Activated naive CD8-positive, alpha-beta T cell treated with anti-CD3 and anti-CD28 coated beads for 36 hours (primary cell): ENCODE measurements around the gene PRAF2. TPM values are rescaled to one million over a fixed set of nuclear protein-coding genes. Genes with fewer than 3 reads are reported as not detected.
A peak's percentile ranks its signal among the peaks of the same experiment; 100 is the strongest.

Experiments used
- DNase-seq: peaks from one replicate; pipeline ENCODE4 v3.0.0; 2021
- H3K27ac Mint-ChIP-seq: one replicate; pipeline ENCODE4 v1.8.0; 2022; ENCODE audit warnings: mild to moderate bottlenecking, moderate library complexity, mixed read lengths
- H3K27me3 Mint-ChIP-seq: one replicate; pipeline ENCODE4 v1.8.0; 2022; ENCODE audit warnings: mild to moderate bottlenecking, mixed read lengths
- H3K36me3 Mint-ChIP-seq: one replicate; pipeline ENCODE4 v1.8.0; 2021; ENCODE audit warnings: mild to moderate bottlenecking, mixed read lengths
- H3K4me1 Mint-ChIP-seq: one replicate; pipeline ENCODE4 v1.8.0; 2021; ENCODE audit warnings: mixed read lengths
- H3K4me3 Mint-ChIP-seq: one replicate; pipeline ENCODE4 v1.8.0; 2022; ENCODE audit warnings: mild to moderate bottlenecking, moderate library complexity, mixed read lengths
- H3K9me3 Mint-ChIP-seq: one replicate; pipeline ENCODE4 v1.8.0; 2022; ENCODE audit warnings: mixed read lengths
- total RNA-seq, 2 experiments: library from RNA; stranded (reverse); gene quantifications; one replicate each; pipeline ENCODE4 v1.2.3, GENCODE V29; 2021

PRAF2 gene
- total RNA-seq, 2 experiments from 2014 or later, result 10.1 to 11.9 TPM

DNA sequence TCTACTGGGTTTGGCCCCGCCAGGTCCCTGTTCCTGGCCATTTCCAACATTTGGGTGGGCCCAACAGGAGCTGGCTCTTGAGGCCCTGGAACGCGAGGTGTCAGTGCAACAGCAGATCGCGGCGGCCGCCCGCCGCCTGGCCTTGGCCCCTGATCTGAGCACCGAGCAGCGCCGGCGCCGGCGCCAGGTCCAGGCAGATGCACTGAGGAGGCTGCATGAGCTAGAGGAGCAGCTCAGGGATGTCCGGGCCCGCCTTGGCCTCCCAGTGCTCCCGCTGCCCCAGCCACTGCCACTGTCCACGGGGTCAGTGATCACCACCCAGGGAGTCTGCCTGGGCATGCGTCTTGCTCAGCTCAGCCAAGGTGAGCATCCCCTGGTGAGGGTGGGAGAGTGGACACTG lies 9.5 kb downstream of the PRAF2 start:
- Mint-ChIP-seq H3K36me3 (no peaks in the 10 kb centered on the region), H3K27ac (no peak overlapping the region), H3K4me1 (no peaks in the 10 kb centered on the region), H3K4me3 (no peak overlapping the region), H3K9me3 (no peaks in the 10 kb centered on the region), H3K27me3 (no peaks in the 10 kb centered on the region)
- no peak for DNase-seq

DNA sequence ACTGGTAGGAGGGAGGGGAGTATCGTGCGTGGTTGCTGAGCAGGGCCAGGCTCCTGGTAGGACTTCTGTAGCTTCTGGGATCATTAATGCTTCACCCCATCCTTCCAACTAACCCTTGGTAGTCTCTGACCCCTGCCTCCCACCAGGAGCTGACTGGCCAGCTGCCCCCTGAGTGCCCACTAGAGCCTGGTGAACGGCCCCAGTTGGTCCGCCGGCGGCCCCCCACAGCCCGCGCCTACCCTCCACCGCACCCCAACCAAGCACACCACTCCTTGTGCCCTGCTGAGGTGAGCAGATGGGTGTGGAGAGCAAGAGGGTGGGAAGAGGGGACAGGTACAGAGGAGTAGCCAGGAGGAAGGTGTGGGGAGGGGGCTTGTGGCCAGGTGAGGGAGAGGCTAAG lies 10.1 kb downstream of the PRAF2 start:
- Mint-ChIP-seq H3K27me3 (no peaks in the 10 kb centered on the region), H3K36me3 (no peaks in the 10 kb centered on the region), H3K4me1 (no peaks in the 10 kb centered on the region), H3K9me3 (no peaks in the 10 kb centered on the region), H3K27ac (no peak overlapping the region), H3K4me3 (no peak overlapping the region)
- DNase-seq, result no peak

DNA sequence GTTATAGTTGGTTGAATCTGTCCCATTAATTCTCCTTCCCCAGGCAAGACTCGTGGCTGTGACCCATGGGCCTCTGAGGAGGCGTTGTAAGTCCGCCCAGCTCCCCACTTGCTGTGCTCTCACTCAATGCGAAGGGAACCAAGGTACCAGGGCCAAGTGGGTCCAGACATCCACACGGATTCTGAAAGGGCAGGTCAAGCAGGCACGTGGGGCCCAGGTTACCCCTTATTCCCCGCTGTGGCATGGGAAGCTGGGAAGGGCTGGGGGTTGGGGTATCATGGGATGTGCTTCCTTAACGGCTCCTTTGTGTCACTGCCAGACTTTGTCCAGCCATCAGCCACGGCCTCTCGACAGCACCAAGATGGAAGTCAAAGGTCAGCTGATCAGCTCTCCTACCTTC lies 11.9 kb downstream of the PRAF2 start:
- Mint-ChIP-seq H3K9me3 (no peaks in the 10 kb centered on the region), H3K4me3 (no peak overlapping the region), H3K4me1 (peaks cover 8% of the 10 kb centered on the region), H3K36me3 (no peaks in the 10 kb centered on the region), H3K27me3 (no peaks in the 10 kb centered on the region), H3K27ac (no peak overlapping the region)
- no peak for DNase-seq

DNA sequence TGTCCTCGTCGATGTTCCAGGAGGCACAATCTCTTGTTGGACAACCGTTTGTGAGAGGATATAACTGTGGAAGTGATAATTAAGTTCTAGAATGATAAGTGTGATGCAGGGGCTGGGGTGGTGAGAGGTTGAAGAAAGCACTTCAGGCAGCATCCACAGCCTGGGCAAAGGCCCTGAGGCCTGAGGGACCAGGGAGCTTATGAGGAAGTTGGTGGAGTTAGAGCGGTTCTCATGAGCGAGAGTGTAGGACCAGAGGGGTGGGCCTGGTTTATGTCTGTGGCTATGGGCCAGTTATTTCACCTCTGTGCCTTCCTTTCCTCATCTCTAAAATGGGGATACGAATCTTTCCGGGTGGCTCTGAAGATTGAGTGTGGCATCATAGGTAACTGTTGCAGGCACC lies 12.3 kb downstream of the PRAF2 start:
- DNase-seq, result no peak
- Mint-ChIP-seq H3K4me3 (no peak overlapping the region), H3K9me3 (no peaks in the 10 kb centered on the region), H3K36me3 (no peaks in the 10 kb centered on the region), H3K4me1 (peaks cover 12% of the 10 kb centered on the region), H3K27ac (peak overlapping the region; percentile 8), H3K27me3 (no peaks in the 10 kb centered on the region)

DNA sequence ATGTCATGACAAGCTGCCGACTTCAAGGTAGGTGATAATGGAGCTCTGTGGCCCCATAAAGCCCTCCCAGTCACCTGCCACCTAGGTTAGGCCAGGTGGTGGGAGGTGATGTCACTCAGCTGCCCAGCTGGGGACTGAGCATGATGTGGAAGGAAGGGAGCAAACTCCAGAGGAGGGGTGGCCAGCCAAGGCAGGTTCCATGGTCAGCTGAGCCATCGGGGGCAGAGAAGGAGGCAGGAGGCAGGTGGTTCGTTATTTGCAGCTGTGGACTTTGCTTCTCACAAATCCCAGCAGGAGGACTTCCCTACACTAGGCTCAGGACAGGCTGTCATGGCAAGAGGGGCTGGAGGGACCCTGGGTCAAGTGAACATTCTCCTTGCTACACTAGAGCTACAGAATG lies 12.9 kb downstream of the PRAF2 start:
- H3K4me3 Mint-ChIP-seq, result no peak overlapping the region
- peak overlapping the region; percentile 42 for H3K27ac Mint-ChIP-seq
- no peaks in the 10 kb centered on the region for H3K9me3 Mint-ChIP-seq
- no peaks in the 10 kb centered on the region for H3K27me3 Mint-ChIP-seq
- DNase-seq, result no peak
- peaks cover 14% of the 10 kb centered on the region for H3K4me1 Mint-ChIP-seq
- no peaks in the 10 kb centered on the region for H3K36me3 Mint-ChIP-seq

DNA sequence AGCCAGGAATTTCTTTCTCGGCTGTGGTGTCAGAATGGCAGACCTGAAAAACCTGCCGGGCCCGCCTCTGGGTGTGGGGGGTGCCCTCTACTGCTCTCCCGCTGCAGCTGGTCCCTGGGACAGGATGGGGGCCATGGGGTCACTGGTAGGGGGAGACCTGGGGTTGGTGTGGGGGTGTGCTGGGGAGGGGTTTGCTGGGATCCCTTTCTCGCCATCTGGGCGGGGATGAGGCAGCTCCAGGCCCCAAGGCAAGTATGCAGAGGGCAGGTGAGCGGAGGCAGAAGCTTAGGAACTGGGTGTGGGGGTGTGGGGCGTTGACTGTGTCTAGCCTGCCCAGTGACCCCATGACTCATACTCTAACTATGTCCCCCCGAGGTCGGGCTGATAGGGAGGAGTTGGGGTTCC lies 14.1 kb downstream of the PRAF2 start:
- H3K27me3 Mint-ChIP-seq, result no peaks in the 10 kb centered on the region
- no peak overlapping the region for H3K27ac Mint-ChIP-seq
- no peaks in the 10 kb centered on the region for H3K9me3 Mint-ChIP-seq
- DNase-seq, result no peak
- H3K4me1 Mint-ChIP-seq, result peaks cover 22% of the 10 kb centered on the region
- H3K4me3 Mint-ChIP-seq, result no peak overlapping the region
- peaks cover 2% of the 10 kb centered on the region for H3K36me3 Mint-ChIP-seq

DNA sequence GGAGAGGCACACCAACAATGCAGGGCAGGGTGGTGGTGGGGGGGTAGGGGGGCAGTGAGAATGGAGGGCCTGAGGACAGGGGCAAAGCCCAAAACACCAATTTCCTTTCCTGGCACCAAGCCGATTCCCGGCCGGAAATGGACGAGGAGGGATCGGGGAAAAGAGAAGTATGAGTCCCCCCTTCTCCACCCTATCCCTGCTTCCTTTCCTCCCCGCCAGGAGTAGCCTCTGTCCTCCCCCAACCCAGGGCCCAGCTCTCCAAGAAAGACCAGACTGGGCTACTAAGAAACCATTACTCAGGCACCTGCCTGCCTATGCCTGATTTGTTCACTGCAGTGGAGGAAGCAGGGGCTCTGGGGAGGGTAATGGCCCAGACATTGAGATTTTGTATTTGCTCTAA lies 14.6 kb downstream of the PRAF2 start:
- no peak overlapping the region for H3K27ac Mint-ChIP-seq
- no peak for DNase-seq
- H3K27me3 Mint-ChIP-seq, result no peaks in the 10 kb centered on the region
- peaks cover 4% of the 10 kb centered on the region for H3K36me3 Mint-ChIP-seq
- peaks cover 27% of the 10 kb centered on the region for H3K4me1 Mint-ChIP-seq
- no peaks in the 10 kb centered on the region for H3K9me3 Mint-ChIP-seq
- H3K4me3 Mint-ChIP-seq, result no peak overlapping the region

DNA sequence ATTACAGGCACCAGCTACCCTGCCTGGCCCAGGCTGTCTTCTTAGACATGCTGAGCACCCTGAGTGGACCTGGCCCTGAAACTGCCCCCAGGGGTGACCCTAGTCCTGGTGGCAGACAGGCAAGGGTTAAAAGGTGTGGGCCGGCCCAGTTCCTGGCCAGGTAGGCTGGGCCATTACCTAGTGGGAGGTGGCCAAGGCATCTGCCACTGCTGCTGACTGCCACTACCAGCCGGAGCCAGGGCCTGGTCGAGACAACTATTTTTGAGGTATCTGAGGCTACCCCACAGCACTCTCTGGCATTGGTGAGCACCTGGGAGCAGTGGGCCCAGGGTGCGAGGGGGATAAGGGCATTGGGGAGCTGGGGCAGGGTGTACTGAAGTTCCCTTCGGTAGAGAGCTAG lies 15.0 kb downstream of the PRAF2 start, which contains the start of gene CCDC120:
Gene CCDC120, plus strand, starts transcription at position 206 of the 400 bp plus-strand sequence. CDS start 3,043 bp downstream, outside the sequence.
- Mint-ChIP-seq H3K27me3 (no peaks in the 10 kb centered on the region), H3K9me3 (no peaks in the 10 kb centered on the region), H3K4me1 (peaks cover 30% of the 10 kb centered on the region), H3K27ac (no peak within 1 kb of the TSS), H3K4me3 (no peak within 1 kb of the TSS), H3K36me3 (peaks cover 4% of the 10 kb centered on the region)
- DNase-seq, result no peak

DNA sequence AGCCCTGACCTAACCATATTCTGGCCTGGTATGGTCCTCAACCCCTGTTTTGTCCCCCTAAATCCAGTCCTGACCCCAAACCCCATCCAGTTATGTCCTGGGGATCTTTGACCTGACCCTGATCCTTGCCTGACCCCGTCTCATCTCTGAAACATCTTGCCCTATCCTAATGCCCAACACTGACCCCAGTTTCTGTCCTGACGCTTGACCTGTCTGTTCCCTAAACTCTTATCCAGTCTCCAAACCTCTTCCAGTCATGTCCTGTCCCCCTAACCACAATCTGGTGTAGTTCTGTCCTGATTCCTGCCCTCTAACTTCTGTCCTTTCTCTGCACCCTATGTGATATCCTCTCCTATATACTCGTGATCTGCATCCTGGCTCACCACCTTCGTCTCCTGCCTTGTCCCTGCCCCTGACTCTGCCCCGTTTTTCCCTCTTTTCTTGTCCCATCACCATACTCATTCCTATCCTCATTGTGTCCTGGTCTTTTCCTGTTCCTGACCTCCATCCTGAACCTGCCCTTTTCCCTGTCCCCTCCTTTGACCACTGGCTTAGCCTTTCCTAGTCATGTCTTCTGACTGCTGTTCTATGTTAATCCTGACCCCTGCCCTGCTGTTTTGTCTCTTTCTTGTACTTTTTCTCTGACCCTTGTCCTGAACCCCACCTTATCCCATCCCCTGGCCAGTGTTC lies 19.6 kb downstream of the PRAF2 start:
- H3K36me3 Mint-ChIP-seq, result peaks cover 4% of the 10 kb centered on the region
- no peak for DNase-seq
- H3K4me3 Mint-ChIP-seq, result peak overlapping the region; percentile 88
- H3K9me3 Mint-ChIP-seq, result no peaks in the 10 kb centered on the region
- H3K27ac Mint-ChIP-seq, result peak overlapping the region; percentile 85
- no peaks in the 10 kb centered on the region for H3K27me3 Mint-ChIP-seq
- peaks cover 36% of the 10 kb centered on the region for H3K4me1 Mint-ChIP-seq

DNA sequence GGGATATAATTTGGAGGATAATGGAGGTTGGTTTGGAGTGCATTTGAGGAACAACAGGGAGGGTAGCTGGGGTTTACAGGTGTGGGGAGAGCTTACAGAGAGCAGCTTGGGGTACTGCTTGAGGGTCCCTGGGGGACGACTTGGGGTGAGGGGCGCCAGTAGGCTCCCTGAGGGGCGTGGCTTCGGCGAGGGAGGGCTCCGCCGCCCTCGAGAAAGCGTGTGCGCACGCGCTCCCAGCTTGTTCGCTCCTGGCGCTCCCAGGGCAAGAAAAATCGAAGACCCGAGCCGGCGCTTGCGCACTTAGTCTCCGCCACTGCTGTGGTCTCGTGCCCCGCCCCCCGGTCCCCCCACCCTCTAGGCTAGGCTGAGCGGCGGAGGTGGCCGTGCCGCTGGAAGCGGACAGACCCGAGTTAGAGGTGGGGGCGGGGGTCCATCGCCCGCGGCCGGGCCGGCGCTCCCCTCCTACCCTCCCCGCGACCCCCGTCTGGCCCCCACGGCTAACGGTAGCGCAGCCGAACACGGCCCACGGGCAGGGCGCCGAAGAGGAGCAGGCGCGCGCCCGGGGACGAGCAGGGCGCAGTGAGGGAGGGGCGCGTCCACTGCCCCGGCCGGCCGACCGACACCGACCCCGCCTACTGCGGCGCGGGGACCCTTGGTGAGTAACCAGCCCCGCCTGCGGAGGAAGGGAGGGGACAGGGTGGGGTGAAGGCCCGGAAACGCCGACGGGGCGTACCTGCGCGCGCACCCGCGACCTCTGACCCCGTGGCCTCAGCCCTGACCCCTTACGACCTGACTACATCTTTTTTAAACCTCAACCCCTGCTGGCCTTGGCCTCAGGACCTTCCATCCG lies 20.4 kb downstream of the PRAF2 start:
- peak; percentile 71 for DNase-seq
- Mint-ChIP-seq H3K27me3 (no peaks in the 10 kb centered on the region), H3K27ac (peak overlapping the region; percentile 85), H3K36me3 (peaks cover 4% of the 10 kb centered on the region), H3K9me3 (no peaks in the 10 kb centered on the region), H3K4me3 (peak overlapping the region; percentile 88), H3K4me1 (peaks cover 36% of the 10 kb centered on the region)

DNA sequence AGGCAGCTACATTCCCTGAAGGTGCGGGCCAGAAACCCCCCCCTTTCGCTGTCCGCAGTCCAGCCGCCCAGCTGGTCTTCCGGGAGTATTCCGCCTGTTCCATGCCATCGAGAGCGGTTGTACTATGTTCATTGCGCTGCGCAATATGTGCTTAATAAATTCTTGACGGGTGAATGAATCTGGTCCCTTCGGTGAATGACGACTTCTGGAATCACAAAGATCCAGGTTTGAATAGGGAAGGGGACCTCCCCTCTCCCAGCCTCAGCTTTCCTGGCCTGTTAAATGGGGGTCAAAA lies 29.9 kb downstream of the PRAF2 start:
- Mint-ChIP-seq H3K27me3 (no peaks in the 10 kb centered on the region), H3K9me3 (no peaks in the 10 kb centered on the region), H3K27ac (peak overlapping the region; percentile 80), H3K36me3 (no peaks in the 10 kb centered on the region), H3K4me3 (peak overlapping the region; percentile 79), H3K4me1 (peaks cover 28% of the 10 kb centered on the region)
- no peak for DNase-seq

DNA sequence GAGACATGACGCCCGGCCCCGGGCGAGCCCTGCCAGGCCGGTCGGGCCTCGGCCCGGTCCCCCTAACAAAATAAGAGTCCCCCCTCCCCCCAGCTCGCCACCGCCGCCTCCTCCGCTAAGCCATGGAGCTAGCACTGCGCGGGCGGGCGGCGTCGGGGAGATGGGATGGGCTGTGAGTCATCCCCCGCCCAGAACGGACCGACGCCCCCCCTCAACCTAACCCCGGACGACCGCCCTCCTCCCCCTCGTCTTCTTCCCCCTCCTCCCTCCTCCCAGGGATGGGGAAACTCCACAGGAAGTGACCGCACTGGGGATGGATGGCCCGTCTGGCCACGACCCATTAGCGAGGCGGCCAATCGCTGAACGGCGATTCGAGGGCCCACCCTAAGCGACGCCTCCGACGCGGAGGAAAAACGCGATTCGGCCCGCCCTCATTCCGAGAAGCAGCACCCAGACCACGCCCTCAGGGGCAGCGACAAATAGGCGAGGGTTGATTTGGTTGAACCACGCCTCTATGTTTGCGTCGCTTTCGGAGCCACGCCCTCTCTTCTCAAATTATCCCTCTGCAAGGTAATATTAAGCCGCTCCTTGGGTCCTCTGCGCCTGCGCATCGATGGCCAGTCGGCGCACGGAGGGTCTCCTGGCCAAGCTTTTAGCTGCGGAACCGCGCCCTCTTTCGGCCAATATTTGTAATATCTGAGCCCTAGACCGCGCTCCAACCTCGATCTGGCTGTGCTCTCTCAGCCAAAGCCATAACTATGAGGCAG lies 30.4 kb downstream of the PRAF2 start, which contains the start of gene TFE3:
Gene TFE3, minus strand, starts transcription at position 138 of the 767 bp plus-strand sequence. Its CDS starts 131 bp downstream, at position 7.
- Mint-ChIP-seq H3K36me3 (peaks cover 1% of the 10 kb centered on the region), H3K27me3 (no peaks in the 10 kb centered on the region), H3K4me3 (peak within 1 kb of the TSS; percentile 92), H3K27ac (peak within 1 kb of the TSS; percentile 91), H3K4me1 (peaks cover 28% of the 10 kb centered on the region), H3K9me3 (no peaks in the 10 kb centered on the region)
- peak; percentile 95 for DNase-seq

DNA sequence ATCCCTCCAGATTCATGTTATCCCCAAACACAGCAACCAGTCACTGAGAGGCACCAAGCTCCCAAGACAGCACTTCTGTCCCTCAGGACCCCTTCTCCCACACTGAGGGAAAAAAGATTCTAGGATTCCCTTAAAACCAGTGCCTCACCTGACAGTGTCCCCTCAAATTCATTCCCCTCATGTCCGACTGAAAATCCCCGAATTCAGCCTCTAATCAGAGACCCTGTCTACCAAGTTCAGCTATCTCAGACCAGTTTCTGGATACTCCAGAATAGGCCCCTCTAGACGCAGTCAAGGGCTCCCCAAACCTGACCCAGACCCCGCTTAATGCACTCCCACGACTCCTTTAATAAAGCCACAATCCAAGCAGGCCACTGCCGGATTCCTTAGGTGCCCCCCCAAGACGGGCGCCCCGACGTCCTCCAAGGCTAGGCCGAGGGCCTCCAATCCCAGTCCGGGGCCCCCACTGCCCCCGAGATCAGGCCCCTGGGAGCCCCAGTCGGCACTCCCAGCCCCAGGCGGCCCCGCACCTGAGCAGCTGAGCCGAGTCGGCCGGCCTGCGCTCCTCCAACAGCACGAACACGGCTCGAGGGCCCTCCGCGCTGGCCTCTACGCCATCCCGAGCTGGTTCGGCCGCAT lies 31.1 kb downstream of the PRAF2 start:
- H3K27me3 Mint-ChIP-seq, result no peaks in the 10 kb centered on the region
- peak overlapping the region; percentile 91 for H3K27ac Mint-ChIP-seq
- no peak for DNase-seq
- peaks cover 28% of the 10 kb centered on the region for H3K4me1 Mint-ChIP-seq
- H3K9me3 Mint-ChIP-seq, result no peaks in the 10 kb centered on the region
- H3K36me3 Mint-ChIP-seq, result peaks cover 4% of the 10 kb centered on the region
- H3K4me3 Mint-ChIP-seq, result peak overlapping the region; percentile 92

DNA sequence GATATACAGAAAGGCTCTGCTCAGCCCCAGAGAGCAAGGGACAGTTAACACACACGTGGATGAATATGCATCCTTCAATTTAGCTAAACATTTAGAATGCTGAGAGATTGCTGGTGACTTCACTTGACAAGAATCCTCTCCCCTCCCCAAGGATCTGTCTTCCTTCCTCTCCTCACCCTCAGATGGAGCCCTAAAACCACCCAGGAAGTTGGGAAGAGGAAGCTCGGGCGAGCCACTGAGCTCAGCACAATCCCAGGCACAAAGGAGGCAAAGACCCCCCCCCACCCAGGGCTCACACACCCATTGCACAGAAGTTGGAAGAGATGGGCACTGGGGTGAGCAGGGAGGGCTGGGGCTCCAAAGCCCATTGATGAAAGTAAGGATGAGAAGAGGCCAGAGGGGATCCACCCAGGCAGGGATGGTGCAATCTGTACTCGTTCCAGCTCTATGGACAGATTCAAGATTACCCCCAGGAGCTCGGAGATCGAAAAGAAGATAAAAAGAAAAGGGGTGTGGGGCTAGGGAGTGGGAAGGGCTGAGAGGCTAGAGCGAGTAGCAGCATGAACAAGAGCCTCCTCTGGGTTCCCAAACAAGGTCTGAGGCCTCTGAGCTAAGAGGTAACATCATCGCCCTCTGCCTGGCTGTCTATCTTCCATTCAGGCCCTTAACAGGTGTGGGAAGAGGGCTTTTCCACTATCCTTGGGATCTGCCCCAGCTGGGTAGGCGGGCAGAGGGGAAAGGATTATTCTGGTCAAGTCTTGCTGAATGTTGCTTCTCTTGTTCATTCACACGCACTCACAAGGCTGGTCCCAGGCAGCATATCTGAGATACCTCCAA lies 31.8 kb downstream of the PRAF2 start:
- Mint-ChIP-seq H3K4me3 (peak overlapping the region; percentile 92), H3K4me1 (peaks cover 28% of the 10 kb centered on the region), H3K36me3 (peaks cover 5% of the 10 kb centered on the region), H3K9me3 (no peaks in the 10 kb centered on the region), H3K27me3 (no peaks in the 10 kb centered on the region), H3K27ac (peak overlapping the region; percentile 91)
- no peak for DNase-seq
